Activated CD4-positive, CD25-positive, alpha-beta regulatory T cell treated with anti-CD3 and anti-CD28 coated beads, Interleukin-2, amount 50 U/mL, for 24 hours (primary cell): Measurements from ENCODE around the gene PARP1.
"Not testable (repeated sequence)": the region's sequence is repeated elsewhere in the genome, so short reads cannot be mapped to it uniquely, and the experiment has no call there.

Source experiments
- ATAC-seq, 2 donors: fragments of 150-1000 bp; cut with Tn5 transposase; one replicate each; pipeline ENCODE4 v1.10.0; 2021; ENCODE audit warnings: mild to moderate bottlenecking in 1 of 2, moderate library complexity in 1 of 2

PARP1 gene

DNA sequence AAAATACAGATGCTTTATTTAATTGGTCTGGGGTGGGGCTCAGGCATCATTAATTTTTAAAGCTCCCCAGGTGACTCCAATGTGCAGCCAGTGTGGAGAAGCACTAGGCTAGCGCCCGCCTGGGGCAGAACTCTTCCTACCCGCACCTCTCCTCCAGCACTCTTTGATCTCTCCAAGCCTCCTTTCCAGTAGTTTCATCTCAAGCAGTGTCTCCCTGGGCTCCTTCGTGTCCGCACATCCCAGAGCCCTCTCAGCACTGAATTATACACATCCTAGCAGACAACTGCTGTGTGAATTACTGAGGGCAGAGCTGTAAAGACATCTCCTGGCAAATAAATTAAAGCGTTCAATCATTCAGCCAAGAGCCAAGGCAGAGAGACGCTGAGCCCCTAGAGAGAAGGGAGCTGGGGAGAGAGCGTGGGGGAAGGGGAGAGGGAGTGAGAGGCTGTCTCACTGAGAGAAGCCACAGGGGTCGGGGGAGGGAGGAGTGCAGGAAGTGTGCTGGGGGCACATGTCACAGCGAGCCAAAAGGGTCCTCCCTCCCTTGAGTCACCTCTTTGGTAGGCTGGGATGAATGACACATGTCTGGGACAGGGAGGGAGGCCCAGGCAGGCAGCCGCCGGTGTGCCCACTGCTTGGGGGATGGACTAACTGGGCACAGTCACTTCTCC, 21.0 kb upstream of the PARP1 start:
- no peak for ATAC-seq

- no peak for ATAC-seq
These were observed 20.5 kb upstream of the PARP1 start for GRCh38 chr1:226428348-226428747.

DNA sequence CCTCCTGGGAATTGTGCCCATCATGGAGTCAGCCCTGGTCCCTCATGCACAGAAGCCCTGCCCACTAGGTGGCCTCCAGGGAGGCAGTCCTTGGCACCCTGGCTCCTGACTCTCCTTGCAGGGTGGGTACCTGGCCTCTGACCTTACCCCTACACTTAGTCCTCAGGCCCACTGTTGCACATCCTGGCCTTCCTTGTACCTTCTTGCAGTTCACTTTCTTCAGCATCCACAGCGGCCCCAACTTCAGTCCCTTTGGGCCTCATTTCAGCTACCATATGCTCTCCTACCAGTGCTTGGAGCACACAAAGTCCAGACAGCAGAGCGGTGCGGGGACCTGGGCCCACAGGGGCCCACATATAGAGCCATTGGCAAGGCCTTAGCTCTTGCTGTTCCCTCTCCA, 19.2 kb upstream of the PARP1 start:
- no peak for ATAC-seq

DNA sequence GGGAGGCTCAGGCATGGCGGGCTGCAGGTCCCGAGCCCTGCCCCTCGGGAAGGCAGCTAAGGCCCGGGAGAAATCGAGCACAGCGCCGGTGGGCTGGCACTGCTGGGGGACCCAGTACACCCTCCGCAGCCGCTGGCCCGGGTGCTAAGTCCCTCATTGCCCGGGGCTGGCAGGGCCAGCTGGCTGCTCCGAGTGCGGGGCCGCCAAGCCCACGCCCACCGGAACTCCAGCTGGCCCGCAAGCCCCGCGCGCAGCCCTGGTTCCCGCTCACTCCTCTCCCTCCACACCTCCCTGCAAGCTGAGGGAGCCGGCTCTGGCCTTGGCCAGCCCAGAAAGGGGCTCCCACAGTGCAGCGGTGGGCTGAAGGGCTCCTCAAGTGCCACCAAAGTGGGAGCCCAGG, 18.5 kb upstream of the PARP1 start:
- ATAC-seq = not testable (repeated sequence)

- peak; percentile 56 to 64 for ATAC-seq
These were observed 17.6 kb upstream of the PARP1 start for GRCh38 chr1:226425431-226426031.

- peak; percentile 49 to 57 for ATAC-seq
These were observed 17.1 kb upstream of the PARP1 start for GRCh38 chr1:226425004-226425378.

GRCh38 chr1:226424221-226425003, 16.5 kb upstream of the PARP1 start:
- ATAC-seq = no peak

- ATAC-seq = no peak
These were observed 14.6 kb upstream of the PARP1 start for GRCh38 chr1:226422478-226422877.

- no peak for ATAC-seq
These were observed 13.0 kb upstream of the PARP1 start for GRCh38 chr1:226420897-226421296.

GRCh38 chr1:226420328-226420727, 12.4 kb upstream of the PARP1 start:
- ATAC-seq = no peak

DNA sequence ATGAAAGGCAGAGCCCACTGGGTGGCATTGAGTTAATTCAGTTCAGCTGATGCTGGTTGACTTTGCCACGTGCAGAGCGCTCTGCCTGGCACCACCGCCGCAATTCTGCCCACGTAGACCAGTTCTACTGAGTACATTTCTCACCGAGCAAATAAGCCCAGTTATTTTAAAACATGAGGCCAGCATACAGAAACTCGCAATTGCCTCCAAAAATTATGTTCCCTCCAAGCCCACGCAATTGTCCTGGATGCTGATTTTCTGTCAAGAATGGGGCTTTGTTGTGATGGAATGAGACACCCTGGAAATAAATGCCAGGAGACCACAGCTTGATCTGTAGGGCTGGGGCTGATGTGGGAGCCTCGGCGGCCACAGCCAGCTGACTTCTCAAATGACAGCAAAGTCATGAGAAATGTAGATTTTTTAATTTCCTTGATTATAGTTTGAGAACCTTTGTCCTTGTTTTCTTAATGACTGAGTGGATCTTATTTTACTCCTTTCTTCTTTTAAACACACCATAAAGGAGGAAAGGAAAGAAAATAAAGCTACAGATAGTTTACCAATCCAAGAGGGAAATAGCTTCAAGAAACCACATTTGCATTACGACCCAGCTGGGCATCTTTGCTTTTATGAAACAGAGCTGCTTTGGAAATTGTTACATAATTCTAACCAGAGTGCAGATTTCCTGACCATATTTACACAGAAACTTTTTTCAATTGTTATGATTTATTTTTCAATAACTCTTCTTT, 11.6 kb upstream of the PARP1 start:
- no peak for ATAC-seq

- no peak for ATAC-seq
These were observed 10.1 kb upstream of the PARP1 start for GRCh38 chr1:226417830-226418546.

DNA sequence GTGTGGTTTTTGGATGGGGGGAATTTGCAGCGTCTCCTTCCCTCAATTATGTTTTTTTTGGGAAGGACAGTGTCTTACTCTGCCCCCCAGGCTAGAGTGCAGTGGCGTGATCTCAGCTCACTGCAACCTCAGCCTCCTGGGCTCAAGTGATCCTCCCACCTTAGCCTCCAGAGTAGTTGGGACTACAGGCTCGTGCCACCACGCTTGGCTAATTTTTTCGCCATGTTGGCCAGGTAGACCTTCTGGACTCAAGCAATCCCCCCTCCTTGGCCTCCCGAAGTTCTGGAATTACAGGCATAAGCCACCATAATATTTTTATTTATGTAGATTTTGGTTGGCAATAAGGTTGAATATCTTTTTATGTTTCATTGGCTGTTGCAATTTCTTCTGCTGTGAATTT, 9.5 kb upstream of the PARP1 start:
- no peak for ATAC-seq

DNA sequence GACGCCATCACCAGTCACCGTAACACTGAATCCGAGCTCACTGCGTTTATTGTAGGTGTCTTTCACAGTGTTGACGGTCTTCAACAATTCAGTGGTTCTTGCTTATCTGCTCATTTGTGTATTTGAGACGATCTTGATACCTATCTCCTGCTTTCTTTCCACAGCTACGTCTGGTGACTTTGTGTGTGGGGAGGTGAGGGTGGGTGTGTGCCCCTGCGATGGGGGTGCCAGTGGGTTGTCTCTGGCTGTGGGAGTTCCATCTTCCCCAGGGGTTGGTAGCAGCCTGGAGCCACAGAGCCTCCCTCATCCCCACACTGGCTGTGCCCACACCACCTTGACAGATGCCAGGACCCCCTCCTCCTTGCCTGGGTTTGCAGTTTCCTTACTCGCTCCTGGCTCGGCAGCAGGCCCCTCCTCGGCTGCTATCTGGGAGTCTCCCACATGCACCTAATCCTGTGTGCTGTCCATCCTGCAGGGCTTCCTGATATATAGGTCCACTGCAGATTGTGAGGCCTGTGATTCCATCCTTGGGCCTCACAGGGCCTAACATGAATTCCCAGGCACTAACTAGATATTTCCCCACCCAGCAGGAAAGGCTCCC, 6.3 kb upstream of the PARP1 start:
- no peak for ATAC-seq

DNA sequence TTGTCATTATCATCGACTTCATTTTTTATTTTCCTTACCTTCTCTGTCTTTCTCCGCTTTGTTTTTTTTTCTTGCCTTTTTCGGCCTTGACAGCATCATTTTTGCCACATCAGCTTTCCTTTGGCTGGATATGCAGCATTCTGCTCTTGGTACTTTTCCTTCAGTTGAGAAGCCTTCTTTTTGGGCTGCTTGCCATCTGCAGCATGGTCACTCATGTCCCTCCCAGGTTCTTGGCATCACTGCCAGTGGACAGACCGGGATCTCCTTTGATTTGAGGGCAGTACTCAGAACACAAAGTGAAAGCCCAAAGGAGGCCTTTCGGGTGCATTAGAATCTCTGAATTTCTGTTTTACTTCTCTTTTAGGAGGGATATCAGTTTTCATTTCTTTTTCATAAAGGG, 3.7 kb upstream of the PARP1 start:
- ATAC-seq = no peak

DNA sequence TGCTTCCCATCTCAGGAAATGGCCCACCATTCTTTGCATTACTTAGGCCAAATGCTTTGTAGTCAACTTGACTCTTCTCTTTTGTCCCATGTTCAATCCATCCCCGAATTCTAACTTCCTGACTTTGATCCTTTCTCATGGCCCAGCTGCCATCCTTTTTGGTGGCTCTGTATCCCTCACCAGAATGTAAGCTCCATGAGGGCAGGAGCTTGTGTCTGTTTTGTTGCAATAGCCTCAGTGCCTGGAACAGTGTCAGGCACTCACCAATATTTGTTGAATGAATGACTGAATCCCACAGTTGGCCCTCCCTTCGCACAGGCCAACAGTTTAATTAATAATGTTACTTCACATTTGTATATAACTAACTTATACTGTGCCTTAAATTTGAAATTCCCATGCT, 3.1 kb upstream of the PARP1 start:
- no peak for ATAC-seq

DNA sequence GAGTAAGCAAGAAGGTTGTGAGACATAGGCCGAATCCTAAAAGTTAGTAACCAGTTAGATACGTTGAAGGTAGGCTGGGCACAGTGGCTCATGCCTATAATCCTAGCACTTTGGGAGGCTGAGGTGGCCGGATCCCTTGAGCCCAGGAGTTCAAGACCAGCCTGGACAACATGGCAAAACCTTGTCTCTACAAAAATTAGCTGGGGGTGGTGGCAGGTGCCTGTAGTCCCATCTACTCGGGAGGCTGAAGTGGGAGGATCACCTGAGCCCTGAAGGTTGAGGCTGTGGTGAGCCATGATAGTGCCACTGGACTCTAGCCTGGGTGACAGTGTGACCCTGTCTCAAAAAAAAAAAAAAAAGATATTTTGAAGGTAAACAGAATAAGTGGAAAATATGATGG, 1.5 kb upstream of the PARP1 start:
- no peak for ATAC-seq

DNA sequence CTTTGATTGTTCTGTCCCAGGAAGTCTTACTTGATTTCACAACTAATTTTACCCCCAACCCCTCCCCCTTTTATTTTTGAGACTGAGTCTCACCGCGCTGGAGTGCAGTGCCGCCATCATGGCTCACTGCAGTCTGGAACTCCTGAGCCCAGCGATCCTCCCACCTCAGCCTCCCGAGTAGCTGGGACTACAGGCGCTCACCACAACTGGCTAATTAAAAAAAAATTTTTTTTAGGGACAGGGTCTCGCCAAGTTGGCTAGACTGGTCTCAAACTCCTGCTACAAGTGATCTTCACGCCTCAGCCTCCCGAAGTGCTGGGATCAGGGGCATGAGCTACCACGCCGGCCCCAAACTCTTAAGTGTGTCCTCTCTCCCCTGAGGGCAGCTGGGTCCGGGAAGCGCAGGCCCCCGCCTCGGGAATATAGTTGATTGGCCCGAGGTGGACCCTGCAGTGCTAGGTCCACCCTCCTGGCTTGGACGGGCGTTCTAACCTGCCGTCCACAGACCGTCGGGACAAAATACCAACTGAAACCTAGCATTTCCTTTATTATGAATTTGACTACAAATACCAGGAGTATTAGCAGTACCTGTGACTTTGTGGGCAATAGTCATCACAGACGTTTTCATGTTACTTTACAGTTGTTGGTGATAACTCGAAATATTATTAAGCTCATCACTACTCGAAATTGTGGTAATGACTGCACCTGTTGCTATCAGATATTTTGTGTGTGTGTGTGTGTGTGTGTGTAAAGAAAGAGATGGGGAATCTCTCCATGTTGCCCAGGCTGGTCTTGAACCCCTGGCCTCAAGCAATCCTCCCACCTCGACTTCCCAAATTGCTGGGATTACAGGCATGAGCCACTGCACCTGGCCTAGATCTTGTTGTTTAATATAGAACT, 642 bp upstream of the PARP1 start:
- no peak for ATAC-seq

- peak; percentile 3 to 5 for ATAC-seq
These were observed 745 bp downstream of the PARP1 start for GRCh38 chr1:226407199-226407496.

DNA sequence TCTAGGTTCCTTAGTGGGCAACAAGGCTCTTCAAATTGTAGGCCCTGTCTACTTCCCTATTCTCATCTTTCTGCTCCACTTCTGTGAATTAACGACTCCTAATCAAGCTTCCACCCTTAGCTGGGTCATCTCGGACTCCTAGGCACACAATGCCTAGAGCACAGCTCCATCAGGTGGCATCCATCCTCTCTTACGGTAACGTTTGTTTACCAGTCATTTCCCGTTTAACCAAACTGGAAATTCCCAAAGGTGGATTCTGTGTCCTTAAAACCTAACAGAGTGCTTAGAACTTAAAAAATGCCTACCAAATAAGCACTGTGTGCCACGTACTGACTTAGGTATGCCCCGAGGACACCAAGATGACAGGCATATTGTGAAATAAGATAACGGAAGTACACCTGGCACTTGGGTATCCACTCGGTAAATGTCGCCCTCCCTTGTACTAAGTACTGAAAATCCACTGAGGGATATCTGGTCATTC, 1.5 kb downstream of the PARP1 start:
- no peak for ATAC-seq

GRCh38 chr1:226405411-226405988, 2.4 kb downstream of the PARP1 start:
- no peak for ATAC-seq
